H9 (cell line): ENCODE data around the gene CACNB2. TPM values are rescaled to one million over a fixed set of nuclear protein-coding genes. Genes with fewer than 3 reads are reported as not detected.

Experiments used
- DNase-seq: peaks from one replicate; pipeline ENCODE4 v3.0.0-alpha.2; 2017
- H2AFZ ChIP-seq: one replicate; pipeline ENCODE4 v1.6.1; 2013; ENCODE audit warnings: mild to moderate bottlenecking, low read length, control low read depth, moderate library complexity
- H2AK5ac ChIP-seq: 2 replicates; pipeline ENCODE4 v1.6.1; 2013; ENCODE audit warnings: low read length, control low read depth, mixed read lengths; ENCODE audit not compliant: insufficient read length
- H2BK120ac ChIP-seq: one replicate; pipeline ENCODE4 v1.6.1; 2013; ENCODE audit warnings: low read depth, mild to moderate bottlenecking, low read length, control low read depth, inconsistent platforms; ENCODE audit not compliant: poor library complexity, severe bottlenecking
- H2BK12ac ChIP-seq: 2 replicates; pipeline ENCODE4 v1.6.1; 2013; ENCODE audit warnings: low read length, control low read depth, mixed read lengths, low read depth; ENCODE audit not compliant: insufficient read length
- H2BK15ac ChIP-seq: 2 replicates; pipeline ENCODE4 v1.6.1; 2013; ENCODE audit warnings: low read depth, low read length, control low read depth
- H2BK20ac ChIP-seq: one replicate; pipeline ENCODE4 v1.6.1; 2013; ENCODE audit warnings: low read depth, mild to moderate bottlenecking, low read length, control low read depth, inconsistent platforms; ENCODE audit not compliant: poor library complexity, severe bottlenecking
- H2BK5ac ChIP-seq: 2 replicates; pipeline ENCODE4 v1.6.1; 2013; ENCODE audit warnings: low read length, control low read depth, mixed read lengths; ENCODE audit not compliant: insufficient read length
- H3K14ac ChIP-seq: 2 replicates; pipeline ENCODE4 v1.6.1; 2013; ENCODE audit warnings: low read length, control low read depth; ENCODE audit not compliant: insufficient read depth
- H3K18ac ChIP-seq: 2 replicates; pipeline ENCODE4 v1.6.1; 2013; ENCODE audit warnings: low read depth, mild to moderate bottlenecking, mixed read lengths, low read length, control low read depth; ENCODE audit not compliant: insufficient read length
- H3K23ac ChIP-seq: 2 replicates; pipeline ENCODE4 v1.6.1; 2013; ENCODE audit warnings: low read length, control low read depth, mixed read lengths, low read depth; ENCODE audit not compliant: insufficient read length
- H3K23me2 ChIP-seq: 2 replicates; pipeline ENCODE4 v1.6.1; 2013; ENCODE audit warnings: low read depth, mild to moderate bottlenecking, mixed read lengths, low read length, control low read depth; ENCODE audit not compliant: insufficient read length, poor library complexity, severe bottlenecking
- H3K27ac ChIP-seq: 2 replicates; pipeline ENCODE4 v1.5.1; 2013; ENCODE audit warnings: low read length, control low read depth, mixed read lengths, low read depth; ENCODE audit not compliant: insufficient read length
- H3K27me3 ChIP-seq: 2 replicates; pipeline ENCODE4 v1.6.1; 2013; ENCODE audit warnings: low read length, control low read depth, inconsistent platforms; ENCODE audit not compliant: insufficient read depth
- H3K4ac ChIP-seq: 2 replicates; pipeline ENCODE4 v1.6.1; 2013; ENCODE audit warnings: low read depth, mild to moderate bottlenecking, control low read depth, inconsistent platforms, low read length, moderate library complexity
- H3K4me1 ChIP-seq: 2 replicates; pipeline ENCODE4 v1.6.1; 2013; ENCODE audit warnings: low read length, control low read depth, inconsistent platforms; ENCODE audit not compliant: insufficient read depth
- H3K4me2 ChIP-seq: 2 replicates; pipeline ENCODE4 v1.6.1; 2013; ENCODE audit warnings: low read length, control low read depth, mixed read lengths; ENCODE audit not compliant: insufficient read length, insufficient read depth
- H3K56ac ChIP-seq: 2 replicates; pipeline ENCODE4 v1.6.1; 2013; ENCODE audit warnings: low read depth, mild to moderate bottlenecking, mixed read lengths, low read length, control low read depth; ENCODE audit not compliant: insufficient read length
- H3K79me1 ChIP-seq: 2 replicates; pipeline ENCODE4 v1.6.1; 2013; ENCODE audit warnings: low read depth, mild to moderate bottlenecking, moderate library complexity, low read length, control low read depth, inconsistent platforms; ENCODE audit not compliant: insufficient read depth, poor library complexity, severe bottlenecking
- H3K79me2 ChIP-seq: 2 replicates; pipeline ENCODE4 v1.6.1; 2013; ENCODE audit warnings: low read length, control low read depth, inconsistent platforms; ENCODE audit not compliant: insufficient read depth
- H3K9ac ChIP-seq: 2 replicates; pipeline ENCODE4 v1.6.1; 2013; ENCODE audit warnings: low read length, control low read depth, mixed read lengths; ENCODE audit not compliant: insufficient read length; ENCODE audit errors: extremely low read depth
- H3K9me3 ChIP-seq: one replicate; pipeline ENCODE4 v1.6.1; 2013; ENCODE audit warnings: low read depth, low read length, inconsistent platforms; ENCODE audit not compliant: control insufficient read depth
- H3T11ph ChIP-seq: one replicate; pipeline ENCODE4 v1.6.1; 2013; ENCODE audit warnings: mild to moderate bottlenecking, low read length, control low read depth, inconsistent platforms
- H4K20me1 ChIP-seq: one replicate; pipeline ENCODE4 v1.6.1; 2013; ENCODE audit not compliant: control insufficient read depth, insufficient read length, insufficient read depth
- H4K5ac ChIP-seq: 2 replicates; pipeline ENCODE4 v1.6.1; 2013; ENCODE audit warnings: low read depth, mild to moderate bottlenecking, mixed read lengths, low read length, control low read depth; ENCODE audit not compliant: insufficient read length
- H4K8ac ChIP-seq: replicated peaks from 2 replicates; pipeline ENCODE4 v1.6.1; 2013; ENCODE audit warnings: low read length, control low read depth, mixed read lengths, low read depth; ENCODE audit not compliant: insufficient read length
- H4K91ac ChIP-seq: 2 replicates; pipeline ENCODE4 v1.6.1; 2013; ENCODE audit warnings: low read depth, mild to moderate bottlenecking, moderate library complexity, mixed read lengths, low read length, control low read depth; ENCODE audit not compliant: insufficient read length
- H3K27ac Mint-ChIP-seq, 3 experiments: 2 replicates in 2 of 3; 3 replicates in 1 of 3; pipeline ENCODE4 v1.8.0; 2020 to 2021; ENCODE audit warnings: mixed read lengths in 3 of 3, mild to moderate bottlenecking in 1 of 3, moderate library complexity in 1 of 3
- H3K27me3 Mint-ChIP-seq: 2 replicates; pipeline ENCODE4 v1.8.0; 2021; ENCODE audit warnings: low read depth, mild to moderate bottlenecking, moderate library complexity, mixed read lengths
- H3K36me3 Mint-ChIP-seq, 3 experiments: 2 replicates in 2 of 3; 3 replicates in 1 of 3; pipeline ENCODE4 v1.8.0; 2020 to 2021; ENCODE audit warnings: low read depth in 3 of 3, mixed read lengths in 3 of 3; ENCODE audit not compliant: insufficient read depth in 1 of 3
- H3K4me1 Mint-ChIP-seq, 2 experiments: 2 replicates each; pipeline ENCODE4 v1.8.0; 2020; ENCODE audit warnings: mixed read lengths in 2 of 2
- H3K4me3 Mint-ChIP-seq, 2 experiments: 2 replicates in 1 of 2; 3 replicates in 1 of 2; pipeline ENCODE4 v1.8.0; 2020 to 2021; ENCODE audit warnings: mild to moderate bottlenecking in 2 of 2, mixed read lengths in 2 of 2, moderate library complexity in 1 of 2
- H3K9me3 Mint-ChIP-seq, 2 experiments: 2 replicates in 1 of 2; 3 replicates in 1 of 2; pipeline ENCODE4 v1.8.0; 2020; ENCODE audit warnings: mild to moderate bottlenecking in 2 of 2, mixed read lengths in 2 of 2, moderate library complexity in 1 of 2
- WGBS: extraction: QIAGEN DNeasy Blood & Tissue Kit; methylation state at CpG from one replicate; pipeline ENCODE4 v1.1.7; 2013; ENCODE audit warnings: missing lambda C conversion rate, low lambda C conversion rate, mixed read lengths; ENCODE audit not compliant: insufficient read length; ENCODE audit errors: extremely low coverage; 5-methylcytosine and 5-hydroxymethylcytosine counted together
- total RNA-seq: library from RNA; stranded (reverse); gene quantifications from 2 replicates; pipeline ENCODE4 v1.2.1, GENCODE V29; 2021
- TF ChIP-seq, protein P1 (sequence below): fragments of 200-600 bp; sonication (generic); conservative IDR thresholded peaks from 3 replicates; pipeline ENCODE4 v1.8.0; 2021; ENCODE audit warnings: antibody characterized with exemption, mild to moderate bottlenecking

CACNB2 gene
- total RNA-seq, 1 experiment from 2014 or later = 2.6 TPM

DNA sequence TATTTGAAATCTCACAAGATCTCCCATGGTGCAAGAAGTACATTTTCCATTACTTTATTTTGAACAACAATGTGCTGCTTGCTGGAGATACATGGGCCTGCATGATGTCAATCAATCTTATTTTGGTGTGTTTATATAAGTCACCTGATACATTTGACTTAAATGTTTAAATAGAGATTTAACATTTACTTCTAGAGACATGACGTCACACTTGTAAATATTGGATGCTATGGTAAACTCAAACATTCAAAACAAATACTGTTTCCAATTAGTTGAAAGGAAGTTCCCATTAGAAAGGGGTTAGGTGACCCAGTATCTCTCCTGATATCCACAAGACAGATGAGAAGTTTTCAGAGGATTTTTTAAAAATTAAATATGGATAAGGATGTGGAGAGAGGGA, 296.7 kb downstream of the CACNB2 start:
- no peak overlapping the region for H4K5ac ChIP-seq
- H2BK15ac ChIP-seq = no peak overlapping the region
- no peaks in the 10 kb centered on the region for H3K27me3 Mint-ChIP-seq
- H4K8ac ChIP-seq = no peak overlapping the region
- H3T11ph ChIP-seq = no peak overlapping the region
- no peak overlapping the region for H2AFZ ChIP-seq
- no peak overlapping the region for H2BK120ac ChIP-seq
- H3K79me2 ChIP-seq = no peaks in the 10 kb centered on the region
- H3K23ac ChIP-seq = no peak overlapping the region
- no peak overlapping the region for H2BK20ac ChIP-seq
- H3K4me1 Mint-ChIP-seq = no peaks in the 10 kb centered on the region
- H3K14ac ChIP-seq = no peak overlapping the region
- H2AK5ac ChIP-seq = no peak overlapping the region
- H3K27ac ChIP-seq = no peak overlapping the region
- H3K4ac ChIP-seq = no peak overlapping the region
- no peaks in the 10 kb centered on the region for H4K20me1 ChIP-seq
- H3K9me3 ChIP-seq = no peaks in the 10 kb centered on the region
- H2BK12ac ChIP-seq = no peak overlapping the region
- H3K9ac ChIP-seq = no peak overlapping the region
- H3K27me3 ChIP-seq = no peaks in the 10 kb centered on the region
- H3K79me1 ChIP-seq = no peaks in the 10 kb centered on the region
- H4K91ac ChIP-seq = no peak overlapping the region
- H3K36me3 Mint-ChIP-seq = no peaks in the 10 kb centered on the region; a peak in 1 of 7 replicates
- DNase-seq = no peak
- H3K23me2 ChIP-seq = no peaks in the 10 kb centered on the region
- TF ChIP-seq, protein P1, sequence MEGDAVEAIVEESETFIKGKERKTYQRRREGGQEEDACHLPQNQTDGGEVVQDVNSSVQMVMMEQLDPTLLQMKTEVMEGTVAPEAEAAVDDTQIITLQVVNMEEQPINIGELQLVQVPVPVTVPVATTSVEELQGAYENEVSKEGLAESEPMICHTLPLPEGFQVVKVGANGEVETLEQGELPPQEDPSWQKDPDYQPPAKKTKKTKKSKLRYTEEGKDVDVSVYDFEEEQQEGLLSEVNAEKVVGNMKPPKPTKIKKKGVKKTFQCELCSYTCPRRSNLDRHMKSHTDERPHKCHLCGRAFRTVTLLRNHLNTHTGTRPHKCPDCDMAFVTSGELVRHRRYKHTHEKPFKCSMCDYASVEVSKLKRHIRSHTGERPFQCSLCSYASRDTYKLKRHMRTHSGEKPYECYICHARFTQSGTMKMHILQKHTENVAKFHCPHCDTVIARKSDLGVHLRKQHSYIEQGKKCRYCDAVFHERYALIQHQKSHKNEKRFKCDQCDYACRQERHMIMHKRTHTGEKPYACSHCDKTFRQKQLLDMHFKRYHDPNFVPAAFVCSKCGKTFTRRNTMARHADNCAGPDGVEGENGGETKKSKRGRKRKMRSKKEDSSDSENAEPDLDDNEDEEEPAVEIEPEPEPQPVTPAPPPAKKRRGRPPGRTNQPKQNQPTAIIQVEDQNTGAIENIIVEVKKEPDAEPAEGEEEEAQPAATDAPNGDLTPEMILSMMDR = no peak
- no peak overlapping the region for H3K4me2 ChIP-seq
- no peaks in the 10 kb centered on the region; a peak in 1 of 5 replicates for H3K9me3 Mint-ChIP-seq
- no peak overlapping the region for H2BK5ac ChIP-seq
- H3K18ac ChIP-seq = no peak overlapping the region
- H3K27ac Mint-ChIP-seq = no peak overlapping the region
- WGBS = no CpG with 5 or more reads among the region's 1 CpG
- no peaks in the 10 kb centered on the region for H3K4me1 ChIP-seq
- no peak overlapping the region for H3K4me3 Mint-ChIP-seq
- no peak overlapping the region for H3K56ac ChIP-seq
